HepG2 (cell line): Measurements from ENCODE around the gene ETV2.

Experiments
- ELF1 ChIP-seq: sonication (generic); formaldehyde crosslinking; IDR thresholded peaks from 2 replicates; pipeline ENCODE4 v1.4.0; 2020; ENCODE audit warnings: missing genetic modification reagents
- EZH2 ChIP-seq: conservative IDR thresholded peaks from 2 replicates; pipeline ENCODE4 v1.6.1; 2012; ENCODE audit warnings: mild to moderate bottlenecking, low read depth, low read length, moderate library complexity
- FOXA1 ChIP-seq, 2 experiments: fragments of 450-650 bp in 1 of 2; sonication (generic) in 1 of 2; formaldehyde crosslinking in 1 of 2; IDR thresholded peaks; 2 replicates each; pipeline versions ENCODE4 v1.4.0 to v1.6.1; 2016 to 2020; ENCODE audit warnings: missing genetic modification reagents in 1 of 2
- POLR2AphosphoS5 ChIP-seq: IDR thresholded peaks from 2 replicates; pipeline ENCODE4 v1.6.1; 2012; ENCODE audit warnings: low read depth, low read length
- TCF7L2 ChIP-seq: IDR thresholded peaks from 2 replicates; pipeline ENCODE4 v1.6.1; 2011; ENCODE audit warnings: mild to moderate bottlenecking, low read depth, low read length, moderate library complexity
- ZNF598 ChIP-seq: sonication (generic); formaldehyde crosslinking; IDR thresholded peaks from 2 replicates; pipeline ENCODE4 v1.5.1; 2020; ENCODE audit warnings: mild to moderate bottlenecking, missing genetic modification reagents, borderline replicate concordance
- TF ChIP-seq, protein P1 (sequence below): sonication (generic); formaldehyde crosslinking; IDR thresholded peaks from 2 replicates; pipeline ENCODE4 v1.4.0; 2020; ENCODE audit warnings: missing genetic modification reagents

GRCh38 chr19:35665157-35665556 lies 23.6 kb downstream of the ETV2 start:
- TF ChIP-seq, protein P1, sequence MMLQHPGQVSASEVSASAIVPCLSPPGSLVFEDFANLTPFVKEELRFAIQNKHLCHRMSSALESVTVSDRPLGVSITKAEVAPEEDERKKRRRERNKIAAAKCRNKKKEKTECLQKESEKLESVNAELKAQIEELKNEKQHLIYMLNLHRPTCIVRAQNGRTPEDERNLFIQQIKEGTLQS (CRISPR knock-in tag): no peak
- no peak for TF ChIP-seq ELF1 (CRISPR knock-in tag)
- TF ChIP-seq ZNF598: no peak
- no peak for TF ChIP-seq EZH2
- no peak for TF ChIP-seq POLR2AphosphoS5
- no peak for TF ChIP-seq TCF7L2
- no peak for TF ChIP-seq FOXA1 (IDR thresholded peaks at IDR 0.05)
- TF ChIP-seq FOXA1 (CRISPR knock-in tag; IDR thresholded peaks at IDR 0.05): no peak
